ENCODE data around the gene TRAF3IP3. TPM values are rescaled to one million over a fixed set of nuclear protein-coding genes. Genes with fewer than 3 reads are reported as not detected.

The TRAF3IP3 gene
- total and polyA plus RNA-seq, 2 of the 13 experiments (the other 11 are each of a cell fraction or from before 2014, with no cell fraction given): not detected

DNA sequence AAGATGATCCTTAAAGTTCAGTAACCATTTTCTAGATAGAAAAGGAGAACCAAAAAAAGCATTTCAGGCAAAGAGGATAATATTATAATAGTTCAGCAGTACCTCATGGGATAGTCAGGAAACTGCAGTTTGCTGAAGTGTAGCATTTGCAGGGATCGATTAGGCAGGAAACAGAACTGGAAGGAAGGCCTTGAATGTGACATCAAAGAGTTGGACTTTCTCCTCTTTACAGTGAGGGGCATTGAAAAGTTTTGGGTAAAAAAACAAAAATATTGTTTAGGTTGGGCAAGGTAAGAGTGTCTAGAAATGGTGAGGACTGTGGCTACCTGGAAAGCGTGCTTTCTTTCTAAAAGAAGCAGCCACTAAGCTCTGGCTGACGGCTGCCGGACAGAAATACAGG, 58.0 kb downstream of the TRAF3IP3 start (continued):
- TF ChIP-seq ZNF773 (CRISPR knock-in tag; IDR thresholded peaks at IDR 0.05; ENCODE audit: borderline replicate concordance) (no peak), ZNF746 (CRISPR knock-in tag; IDR thresholded peaks at IDR 0.05) (no peak), SALL1 (CRISPR knock-in tag; IDR thresholded peaks at IDR 0.05) (peak; percentile 31; the same call in 1 of the 2 replicates), TEAD2 (CRISPR knock-in tag; IDR thresholded peaks at IDR 0.05) (no peak), NR1H2 (CRISPR knock-in tag; IDR thresholded peaks at IDR 0.05; ENCODE audit: borderline replicate concordance, low read depth) (no peak), SIX1 (CRISPR knock-in tag; IDR thresholded peaks at IDR 0.05; ENCODE audit: borderline replicate concordance) (no peak), ZNF761 (CRISPR knock-in tag; conservative IDR thresholded peaks at IDR 0.05) (no peak), ZNF329 (CRISPR knock-in tag; IDR thresholded peaks at IDR 0.05; ENCODE audit: low read depth) (no peak), NKX3-1 (CRISPR knock-in tag; IDR thresholded peaks at IDR 0.05) (no peak), ERF (CRISPR knock-in tag; IDR thresholded peaks at IDR 0.05) (no peak), GABPA (IDR thresholded peaks at IDR 0.05; ENCODE audit: low read depth, low read length) (no peak), GABPA (CRISPR knock-in tag; IDR thresholded peaks at IDR 0.05; ENCODE audit: low read depth) (peak; percentile 30), KDM6A (CRISPR knock-in tag; IDR thresholded peaks at IDR 0.05; ENCODE audit: low read depth) (no peak), HOXA7 (CRISPR knock-in tag; IDR thresholded peaks at IDR 0.05) (no peak), JUN (CRISPR knock-in tag; IDR thresholded peaks at IDR 0.05) (no peak), SOX6 (IDR thresholded peaks at IDR 0.05) (no peak), SOX6 (CRISPR knock-in tag; IDR thresholded peaks at IDR 0.05) (peak; percentile 52), HNF4A (CRISPR knock-in tag; IDR thresholded peaks at IDR 0.05) (peak; percentile 61)
- TF ChIP-seq, protein P1, sequence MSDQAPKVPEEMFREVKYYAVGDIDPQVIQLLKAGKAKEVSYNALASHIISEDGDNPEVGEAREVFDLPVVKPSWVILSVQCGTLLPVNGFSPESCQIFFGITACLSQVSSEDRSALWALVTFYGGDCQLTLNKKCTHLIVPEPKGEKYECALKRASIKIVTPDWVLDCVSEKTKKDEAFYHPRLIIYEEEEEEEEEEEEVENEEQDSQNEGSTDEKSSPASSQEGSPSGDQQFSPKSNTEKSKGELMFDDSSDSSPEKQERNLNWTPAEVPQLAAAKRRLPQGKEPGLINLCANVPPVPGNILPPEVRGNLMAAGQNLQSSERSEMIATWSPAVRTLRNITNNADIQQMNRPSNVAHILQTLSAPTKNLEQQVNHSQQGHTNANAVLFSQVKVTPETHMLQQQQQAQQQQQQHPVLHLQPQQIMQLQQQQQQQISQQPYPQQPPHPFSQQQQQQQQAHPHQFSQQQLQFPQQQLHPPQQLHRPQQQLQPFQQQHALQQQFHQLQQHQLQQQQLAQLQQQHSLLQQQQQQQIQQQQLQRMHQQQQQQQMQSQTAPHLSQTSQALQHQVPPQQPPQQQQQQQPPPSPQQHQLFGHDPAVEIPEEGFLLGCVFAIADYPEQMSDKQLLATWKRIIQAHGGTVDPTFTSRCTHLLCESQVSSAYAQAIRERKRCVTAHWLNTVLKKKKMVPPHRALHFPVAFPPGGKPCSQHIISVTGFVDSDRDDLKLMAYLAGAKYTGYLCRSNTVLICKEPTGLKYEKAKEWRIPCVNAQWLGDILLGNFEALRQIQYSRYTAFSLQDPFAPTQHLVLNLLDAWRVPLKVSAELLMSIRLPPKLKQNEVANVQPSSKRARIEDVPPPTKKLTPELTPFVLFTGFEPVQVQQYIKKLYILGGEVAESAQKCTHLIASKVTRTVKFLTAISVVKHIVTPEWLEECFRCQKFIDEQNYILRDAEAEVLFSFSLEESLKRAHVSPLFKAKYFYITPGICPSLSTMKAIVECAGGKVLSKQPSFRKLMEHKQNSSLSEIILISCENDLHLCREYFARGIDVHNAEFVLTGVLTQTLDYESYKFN (CRISPR knock-in tag; conservative IDR thresholded peaks at IDR 0.05): peak; percentile 88
- TF ChIP-seq, protein P2, sequence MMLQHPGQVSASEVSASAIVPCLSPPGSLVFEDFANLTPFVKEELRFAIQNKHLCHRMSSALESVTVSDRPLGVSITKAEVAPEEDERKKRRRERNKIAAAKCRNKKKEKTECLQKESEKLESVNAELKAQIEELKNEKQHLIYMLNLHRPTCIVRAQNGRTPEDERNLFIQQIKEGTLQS (CRISPR knock-in tag; IDR thresholded peaks at IDR 0.05): no peak
- TF ChIP-seq, protein P3, sequence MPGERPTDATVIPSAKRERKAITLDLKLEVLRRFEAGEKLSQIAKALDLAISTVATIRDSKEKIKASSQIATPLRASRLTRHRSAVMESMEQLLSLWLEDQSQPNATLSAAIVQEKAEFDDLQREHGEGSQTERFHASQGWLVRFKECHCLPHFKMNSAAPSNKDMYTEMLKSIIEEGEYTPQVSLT (CRISPR knock-in tag; IDR thresholded peaks at IDR 0.05; ENCODE audit: borderline replicate concordance, low read depth): no peak
- TF ChIP-seq, protein P4, sequence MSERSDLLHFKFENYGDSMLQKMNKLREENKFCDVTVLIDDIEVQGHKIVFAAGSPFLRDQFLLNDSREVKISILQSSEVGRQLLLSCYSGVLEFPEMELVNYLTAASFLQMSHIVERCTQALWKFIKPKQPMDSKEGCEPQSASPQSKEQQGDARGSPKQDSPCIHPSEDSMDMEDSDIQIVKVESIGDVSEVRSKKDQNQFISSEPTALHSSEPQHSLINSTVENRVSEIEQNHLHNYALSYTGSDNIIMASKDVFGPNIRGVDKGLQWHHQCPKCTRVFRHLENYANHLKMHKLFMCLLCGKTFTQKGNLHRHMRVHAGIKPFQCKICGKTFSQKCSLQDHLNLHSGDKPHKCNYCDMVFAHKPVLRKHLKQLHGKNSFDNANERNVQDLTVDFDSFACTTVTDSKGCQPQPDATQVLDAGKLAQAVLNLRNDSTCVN (CRISPR knock-in tag; IDR thresholded peaks at IDR 0.05; ENCODE audit: borderline replicate concordance): no peak
- TF ChIP-seq, protein P5, sequence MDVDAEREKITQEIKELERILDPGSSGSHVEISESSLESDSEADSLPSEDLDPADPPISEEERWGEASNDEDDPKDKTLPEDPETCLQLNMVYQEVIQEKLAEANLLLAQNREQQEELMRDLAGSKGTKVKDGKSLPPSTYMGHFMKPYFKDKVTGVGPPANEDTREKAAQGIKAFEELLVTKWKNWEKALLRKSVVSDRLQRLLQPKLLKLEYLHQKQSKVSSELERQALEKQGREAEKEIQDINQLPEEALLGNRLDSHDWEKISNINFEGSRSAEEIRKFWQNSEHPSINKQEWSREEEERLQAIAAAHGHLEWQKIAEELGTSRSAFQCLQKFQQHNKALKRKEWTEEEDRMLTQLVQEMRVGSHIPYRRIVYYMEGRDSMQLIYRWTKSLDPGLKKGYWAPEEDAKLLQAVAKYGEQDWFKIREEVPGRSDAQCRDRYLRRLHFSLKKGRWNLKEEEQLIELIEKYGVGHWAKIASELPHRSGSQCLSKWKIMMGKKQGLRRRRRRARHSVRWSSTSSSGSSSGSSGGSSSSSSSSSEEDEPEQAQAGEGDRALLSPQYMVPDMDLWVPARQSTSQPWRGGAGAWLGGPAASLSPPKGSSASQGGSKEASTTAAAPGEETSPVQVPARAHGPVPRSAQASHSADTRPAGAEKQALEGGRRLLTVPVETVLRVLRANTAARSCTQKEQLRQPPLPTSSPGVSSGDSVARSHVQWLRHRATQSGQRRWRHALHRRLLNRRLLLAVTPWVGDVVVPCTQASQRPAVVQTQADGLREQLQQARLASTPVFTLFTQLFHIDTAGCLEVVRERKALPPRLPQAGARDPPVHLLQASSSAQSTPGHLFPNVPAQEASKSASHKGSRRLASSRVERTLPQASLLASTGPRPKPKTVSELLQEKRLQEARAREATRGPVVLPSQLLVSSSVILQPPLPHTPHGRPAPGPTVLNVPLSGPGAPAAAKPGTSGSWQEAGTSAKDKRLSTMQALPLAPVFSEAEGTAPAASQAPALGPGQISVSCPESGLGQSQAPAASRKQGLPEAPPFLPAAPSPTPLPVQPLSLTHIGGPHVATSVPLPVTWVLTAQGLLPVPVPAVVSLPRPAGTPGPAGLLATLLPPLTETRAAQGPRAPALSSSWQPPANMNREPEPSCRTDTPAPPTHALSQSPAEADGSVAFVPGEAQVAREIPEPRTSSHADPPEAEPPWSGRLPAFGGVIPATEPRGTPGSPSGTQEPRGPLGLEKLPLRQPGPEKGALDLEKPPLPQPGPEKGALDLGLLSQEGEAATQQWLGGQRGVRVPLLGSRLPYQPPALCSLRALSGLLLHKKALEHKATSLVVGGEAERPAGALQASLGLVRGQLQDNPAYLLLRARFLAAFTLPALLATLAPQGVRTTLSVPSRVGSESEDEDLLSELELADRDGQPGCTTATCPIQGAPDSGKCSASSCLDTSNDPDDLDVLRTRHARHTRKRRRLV (CRISPR knock-in tag; IDR thresholded peaks at IDR 0.05): no peak

Measured in HepG2 (cell line).